GM18498 (cell line): ENCODE data around the gene MED13L.

Experiments used
- ATAC-seq: cut with Tn5 transposase; IDR thresholded peaks from one replicate; pipeline ENCODE4 v1.9.1; 2021; ENCODE audit warnings: mild to moderate bottlenecking, moderate library complexity; ENCODE audit not compliant: unreplicated experiment

MED13L gene

GRCh38 chr12:116159593-116160200 is 117.8 kb downstream of the MED13L start:
- ATAC-seq: no peak

- no peak for ATAC-seq
Observed at GRCh38 chr12:116159175-116159574, 118.3 kb downstream of the MED13L start.

DNA sequence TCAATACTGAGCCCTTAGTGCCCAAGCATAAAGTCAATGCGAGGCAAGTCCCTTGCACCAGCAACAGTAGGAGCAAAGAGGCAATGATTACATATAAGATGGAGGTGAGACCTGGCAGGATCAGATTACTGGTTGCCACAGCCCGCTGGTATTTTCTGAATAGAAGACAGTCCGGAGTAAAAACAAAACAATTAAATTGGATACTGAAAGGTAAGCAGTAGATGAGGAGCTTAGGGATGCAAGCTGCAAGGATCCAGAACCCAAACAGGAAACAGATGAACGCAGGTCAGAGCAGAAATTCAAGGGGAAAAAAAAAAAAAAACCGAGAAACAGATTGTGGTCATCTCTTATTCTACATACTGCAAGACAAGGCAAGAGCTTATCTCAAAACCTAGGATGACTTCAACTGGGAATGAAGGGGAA is 119.6 kb downstream of the MED13L start:
- ATAC-seq: no peak

- ATAC-seq: no peak
Observed at GRCh38 chr12:116156614-116157013, 120.9 kb downstream of the MED13L start.

DNA sequence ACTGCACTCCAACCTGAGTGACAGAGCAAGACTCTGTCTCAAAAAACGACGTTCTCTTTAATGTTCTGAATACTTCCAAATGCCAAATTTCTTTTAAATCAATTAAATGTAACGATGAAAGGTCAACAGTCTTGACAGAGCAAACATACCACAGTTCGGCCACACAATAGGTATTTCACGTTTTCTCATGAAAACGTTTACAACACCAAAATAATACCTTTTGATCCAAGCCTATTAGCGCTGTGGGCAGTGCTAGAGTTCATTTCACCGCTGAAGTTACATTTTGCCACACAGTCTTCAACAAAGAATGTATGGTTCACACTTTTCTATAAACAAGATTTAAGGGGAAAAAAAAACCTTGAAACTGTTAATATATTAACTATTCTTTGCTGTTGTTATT is 122.1 kb downstream of the MED13L start:
- no peak for ATAC-seq

- no peak for ATAC-seq
Observed at GRCh38 chr12:116153983-116154382, 123.5 kb downstream of the MED13L start.

GRCh38 chr12:116153113-116153512 is 124.4 kb downstream of the MED13L start:
- ATAC-seq: no peak

- ATAC-seq: no peak
Observed at GRCh38 chr12:116152268-116152667, 125.2 kb downstream of the MED13L start.

DNA sequence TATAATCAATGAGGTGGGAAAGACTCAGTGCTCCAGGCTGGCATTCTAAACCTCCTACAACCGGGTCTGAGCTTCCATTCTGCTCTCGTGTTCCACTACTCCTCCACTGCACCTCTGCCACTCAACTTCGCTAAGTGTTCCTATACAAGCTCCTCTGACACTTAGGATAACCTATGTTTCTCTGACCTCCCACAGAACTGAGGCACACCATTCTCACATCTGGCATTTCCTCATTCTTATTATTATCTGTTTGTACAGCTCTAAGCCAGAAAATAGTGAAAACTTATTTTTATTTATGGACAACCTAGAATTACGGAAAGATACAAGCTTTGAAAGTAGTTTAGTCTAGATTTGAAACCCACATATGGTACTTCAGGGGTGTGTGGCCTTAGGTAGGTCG is 127.0 kb downstream of the MED13L start:
- no peak for ATAC-seq

DNA sequence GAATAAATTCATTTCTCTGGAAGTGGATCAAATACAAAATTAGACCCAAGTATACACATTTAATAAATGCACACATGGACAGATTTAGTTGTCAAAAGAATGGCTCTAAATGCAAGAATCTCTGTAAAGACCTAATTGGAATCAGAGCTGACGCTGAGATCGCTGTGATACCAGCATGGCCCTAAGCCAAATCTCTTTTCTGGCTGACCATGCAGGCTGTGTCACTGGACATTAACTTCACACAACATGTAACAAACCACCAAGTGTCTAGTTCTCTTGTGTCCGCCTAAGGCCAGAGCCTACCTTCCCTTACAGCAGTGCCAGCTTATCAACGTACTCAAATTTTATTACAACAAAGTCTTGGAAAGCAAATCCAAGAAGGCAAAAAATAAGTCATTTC is 127.5 kb downstream of the MED13L start:
- no peak for ATAC-seq

DNA sequence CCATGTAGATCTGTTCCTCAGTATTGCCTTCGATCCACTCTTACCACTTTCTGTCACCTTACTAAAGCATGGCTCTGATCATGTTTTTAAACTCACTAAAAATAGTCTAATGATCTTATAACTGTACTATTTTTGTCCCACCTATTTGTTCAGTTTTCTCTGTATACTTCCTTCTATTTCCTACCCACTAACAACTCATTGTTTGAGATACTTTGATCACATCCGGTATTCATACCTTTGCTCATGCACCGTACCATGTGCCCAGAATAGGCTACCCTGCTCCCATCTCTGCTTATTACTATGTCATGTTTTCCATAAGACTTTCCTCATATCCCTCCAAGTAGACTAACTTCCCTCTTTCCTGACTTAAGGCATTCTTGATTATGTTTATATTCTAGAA is 128.6 kb downstream of the MED13L start:
- ATAC-seq: no peak

DNA sequence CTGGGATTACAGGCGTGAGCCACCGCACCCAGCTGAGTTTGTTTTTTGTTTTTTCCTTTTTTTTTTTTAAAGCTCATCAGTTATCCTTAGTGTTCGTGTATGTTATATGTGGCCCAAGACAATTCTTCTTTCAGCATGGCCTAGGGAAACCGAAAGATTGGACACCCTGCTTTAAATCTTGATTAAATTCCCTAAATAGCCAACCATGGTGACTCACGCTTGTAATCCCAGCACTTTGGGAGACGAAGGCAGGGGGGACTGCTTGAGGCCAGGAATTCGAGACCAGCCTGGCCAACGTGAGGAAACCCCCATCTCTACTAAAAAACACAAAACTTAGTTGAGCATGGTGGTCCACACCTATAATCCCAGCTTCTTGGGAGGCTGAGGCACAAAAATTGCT is 131.1 kb downstream of the MED13L start:
- no peak for ATAC-seq

DNA sequence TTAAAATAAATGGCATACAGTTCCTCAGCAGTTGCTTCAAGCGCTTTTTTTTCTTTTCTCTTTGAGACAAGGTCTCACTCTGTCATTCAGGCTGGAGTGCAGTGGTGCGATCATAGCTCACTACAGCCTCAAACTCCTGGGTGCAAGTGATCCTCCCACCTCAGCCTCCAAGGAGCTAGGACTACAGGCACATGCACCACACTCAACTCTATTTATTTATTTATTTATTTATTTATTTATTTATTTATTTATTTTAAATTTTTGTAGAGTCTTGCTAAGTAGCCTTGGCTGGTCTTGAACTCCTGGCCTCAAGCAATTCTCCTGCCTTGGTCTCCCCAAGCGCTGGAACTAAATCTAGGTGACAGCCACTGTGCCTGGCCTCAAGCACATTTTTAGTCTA is 132.0 kb downstream of the MED13L start:
- no peak for ATAC-seq

DNA sequence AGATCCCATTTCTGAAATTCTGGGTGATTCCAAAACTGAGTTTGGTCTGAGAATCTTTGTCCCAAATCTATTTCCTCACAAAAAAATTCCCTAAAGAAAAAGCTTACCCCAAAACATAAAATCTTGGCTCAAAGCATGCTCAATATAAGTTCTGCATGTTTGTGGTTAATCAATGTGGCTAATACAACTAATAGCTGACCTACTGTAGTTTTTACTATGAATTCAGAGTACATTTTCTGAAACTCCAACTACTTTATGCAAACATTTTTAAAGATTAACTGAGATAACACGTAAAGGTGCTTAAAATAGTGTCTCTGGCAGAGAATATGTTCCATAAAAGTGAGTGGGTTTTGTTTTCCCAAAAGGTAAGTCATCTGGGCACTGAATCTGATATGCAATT is 133.1 kb downstream of the MED13L start:
- no peak for ATAC-seq

DNA sequence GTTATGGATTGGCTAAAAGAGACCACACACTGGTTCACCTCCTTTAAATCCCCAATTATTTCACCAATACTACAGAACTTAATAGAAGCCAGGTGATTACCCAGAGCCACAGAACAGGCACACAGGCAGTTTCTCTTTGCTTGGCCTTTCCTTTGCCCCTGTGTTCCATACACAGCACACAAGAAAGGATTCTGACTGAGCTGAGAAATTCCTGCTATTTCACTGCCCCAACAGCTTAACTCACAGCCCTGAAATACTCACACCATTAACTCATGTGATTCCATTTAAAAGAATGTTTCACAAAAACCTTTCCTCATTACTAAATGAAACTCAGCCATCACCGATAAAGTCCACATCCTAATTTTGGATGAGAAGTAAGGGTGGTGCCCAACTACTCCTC is 133.6 kb downstream of the MED13L start:
- no peak for ATAC-seq

DNA sequence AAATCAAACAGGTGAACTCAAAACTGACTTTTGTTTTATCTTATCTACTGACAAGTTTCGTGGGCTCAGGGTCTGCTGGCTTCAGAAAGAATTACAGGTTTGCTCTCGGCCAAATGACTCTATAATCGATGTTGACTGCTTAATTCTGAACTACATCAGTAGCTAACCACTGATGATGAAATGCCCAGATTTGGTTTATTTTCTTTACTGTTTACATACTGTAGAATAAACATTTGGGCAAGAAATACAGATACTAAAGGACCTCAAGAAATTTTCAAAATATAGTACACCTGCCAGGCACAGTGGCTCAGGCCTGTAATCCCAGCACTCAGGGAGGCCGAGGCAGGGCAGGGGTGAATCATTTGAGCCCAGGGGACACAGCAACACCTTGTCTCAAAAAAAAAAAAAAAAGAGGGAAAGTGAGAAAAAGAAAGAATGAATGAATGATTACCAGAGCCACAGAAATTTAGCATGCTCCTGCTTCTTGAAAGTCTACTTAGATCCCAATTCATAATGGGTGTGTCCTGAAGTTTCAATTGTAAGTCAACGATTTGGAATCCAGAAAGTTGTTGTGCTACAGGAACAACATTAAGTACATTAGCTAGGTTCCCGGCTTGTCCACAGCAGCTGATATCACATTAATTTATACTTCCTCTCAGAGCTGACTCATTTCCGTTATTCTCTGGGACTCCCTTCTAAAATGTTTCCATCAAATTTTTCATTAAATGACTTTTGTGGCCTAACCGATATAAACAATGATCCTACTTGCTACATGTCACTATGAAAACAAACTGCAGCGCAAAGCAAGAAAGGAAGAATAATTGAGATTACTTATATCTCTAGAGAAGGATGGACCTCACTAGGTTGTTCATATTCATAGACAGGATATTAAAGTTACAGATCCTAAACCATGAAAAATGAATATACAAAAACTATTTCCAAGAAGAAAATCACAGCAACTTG is 134.3 kb downstream of the MED13L start:
- ATAC-seq: no peak

GRCh38 chr12:116141833-116142162 is 135.7 kb downstream of the MED13L start:
- no peak for ATAC-seq

DNA sequence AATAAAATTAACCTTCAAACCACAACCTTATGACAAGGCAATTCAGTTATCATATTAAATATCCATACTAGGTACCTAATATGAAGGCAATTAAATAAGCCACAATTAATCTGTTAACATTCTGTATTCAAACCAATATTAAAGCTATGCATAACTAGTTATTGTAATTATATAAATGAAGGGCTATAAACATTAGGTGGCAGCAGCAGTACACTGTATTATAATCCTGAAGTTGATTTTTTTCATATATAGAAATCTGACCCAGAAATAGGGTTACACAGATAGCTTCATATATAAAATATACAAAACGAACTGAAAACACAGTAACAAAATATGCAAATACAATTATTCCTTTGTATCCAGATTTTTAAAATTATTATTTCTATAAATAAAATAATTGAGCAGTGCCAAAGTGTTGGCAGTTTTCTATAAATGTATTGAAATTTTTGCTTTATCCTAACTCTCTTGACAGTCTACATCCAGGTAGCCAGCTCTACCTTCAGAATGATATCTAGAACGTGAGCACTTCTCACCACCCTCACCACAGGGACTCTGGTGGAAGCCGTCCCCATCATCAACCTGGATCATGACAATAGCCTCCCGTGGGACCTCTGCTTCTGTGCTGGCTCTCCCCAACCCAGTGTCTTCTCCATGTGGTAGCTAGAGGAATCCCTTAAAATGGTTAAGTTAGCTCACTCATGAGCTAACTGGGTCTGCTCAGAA is 136.2 kb downstream of the MED13L start:
- ATAC-seq: no peak

DNA sequence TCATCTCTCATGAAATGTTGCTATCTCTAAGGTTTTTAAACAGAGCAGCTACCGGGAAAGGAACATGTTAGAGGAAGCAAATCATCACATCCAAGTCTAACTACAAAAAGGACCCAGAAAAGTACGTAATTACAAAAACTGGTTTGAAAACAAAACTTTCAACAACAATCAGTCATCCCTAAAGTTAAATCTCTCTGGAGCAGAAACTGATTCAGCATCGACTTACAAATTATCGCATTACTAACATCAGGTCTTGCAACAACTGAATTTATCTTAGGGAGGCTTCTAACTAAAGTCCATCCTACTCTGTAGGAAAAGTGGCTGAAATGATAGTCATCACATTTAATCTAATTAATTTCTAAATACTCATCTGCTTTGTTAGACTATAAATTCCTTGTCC is 137.0 kb downstream of the MED13L start:
- no peak for ATAC-seq

DNA sequence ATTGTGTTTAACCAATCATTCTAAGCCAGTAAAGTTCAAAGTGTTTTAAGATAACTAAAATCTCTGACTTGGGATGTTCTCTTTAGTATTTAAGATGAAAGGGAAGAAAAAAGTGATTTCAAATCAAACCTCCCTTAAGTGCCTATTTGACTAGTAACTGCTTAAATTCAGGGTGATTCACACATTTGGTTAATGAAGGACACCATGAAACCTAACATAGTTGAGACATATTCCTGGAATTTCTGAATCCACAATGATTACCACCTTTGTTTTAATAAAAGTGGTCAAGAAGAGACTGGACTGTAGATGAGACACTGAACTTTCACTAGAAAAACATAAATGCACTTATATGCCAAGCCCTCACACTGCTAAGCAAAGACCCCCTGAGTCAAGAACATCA is 138.7 kb downstream of the MED13L start:
- no peak for ATAC-seq

GRCh38 chr12:116138364-116138763 is 139.1 kb downstream of the MED13L start:
- no peak for ATAC-seq

- peak; percentile 45 for ATAC-seq
Observed at GRCh38 chr12:116137318-116137717, 140.2 kb downstream of the MED13L start.
